HG03457 (cell line): Measurements from ENCODE around the gene HERC2.

Experiments used
- ATAC-seq: cut with Tn5 transposase; IDR thresholded peaks from one replicate; pipeline ENCODE4 v1.9.1; 2021; ENCODE audit warnings: moderate number of reproducible peaks; ENCODE audit not compliant: unreplicated experiment

HERC2 gene

GRCh38 chr15:28075573-28075972, 246.4 kb downstream of the HERC2 start:
- ATAC-seq = no peak

- ATAC-seq = no peak
Measured at GRCh38 chr15:28068930-28069329, 253.0 kb downstream of the HERC2 start.

GRCh38 chr15:28066231-28066630, 255.7 kb downstream of the HERC2 start:
- no peak for ATAC-seq
